Coronary artery (tissue), 2 donors: Measurements from ENCODE around the gene IFNK.

Source experiments
- DNase-seq: peaks from one replicate; pipeline ENCODE4 v3.0.0-alpha.2; 2017; ENCODE audit warnings: low spot score
- H3K27ac ChIP-seq, 2 donors: fragments of 200-600 bp; sonication (generic); one replicate each; pipeline ENCODE4 v1.5.1; 2016 to 2019
- H3K4me3 ChIP-seq: fragments of 200-600 bp; sonication (generic); 2 replicates; pipeline ENCODE4 v1.5.1; 2016; ENCODE audit warnings: mild to moderate bottlenecking, moderate library complexity
- CTCF ChIP-seq: fragments of 200-600 bp; sonication (generic); IDR thresholded peaks from one replicate; pipeline ENCODE4 v1.5.1; 2019; ENCODE audit warnings: antibody characterized with exemption

IFNK gene

GRCh38 chr9:27563738-27564430, 39.8 kb downstream of the IFNK start:
- Histone ChIP-seq H3K4me3 (no peak overlapping the region), H3K27ac (no peak overlapping the region)
- TF ChIP-seq CTCF = no peak
- no peak for DNase-seq

- no peak for TF ChIP-seq CTCF
- no peak overlapping the region for H3K4me3 ChIP-seq
- H3K27ac ChIP-seq = peak overlapping the region in 1 of 2 donors; percentile 5
Observed at GRCh38 chr9:27564670-27565069, 40.6 kb downstream of the IFNK start.

GRCh38 chr9:27565696-27566095, 41.6 kb downstream of the IFNK start:
- no peak overlapping the region for H3K4me3 ChIP-seq
- DNase-seq = no peak
- H3K27ac ChIP-seq = peak overlapping the region in 1 of 2 donors; percentile 5
- no peak for TF ChIP-seq CTCF

More at GRCh38 chr9:27564670-27565069, 40.6 kb downstream of the IFNK start:
- no peak for DNase-seq

DNA sequence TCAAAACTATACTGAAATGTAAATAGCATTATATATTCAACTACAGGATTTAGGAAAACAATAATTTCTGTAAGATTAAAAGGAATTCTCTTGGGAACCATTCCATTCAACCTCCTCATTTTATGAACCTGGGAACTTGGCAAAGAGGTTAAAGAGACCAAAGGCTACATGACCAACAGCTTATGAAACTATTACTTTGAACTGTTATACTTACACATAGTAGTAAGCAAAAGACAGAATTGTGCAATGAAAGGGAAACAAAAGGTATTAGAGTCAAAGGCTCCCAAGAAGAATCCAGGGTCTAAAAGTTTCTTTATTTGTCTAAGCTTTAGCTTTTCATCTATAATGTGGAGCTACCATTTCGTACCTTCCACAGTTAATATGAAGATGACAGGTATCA, 42.0 kb downstream of the IFNK start:
- no peak for DNase-seq
- no peak overlapping the region for H3K27ac ChIP-seq
- TF ChIP-seq CTCF = no peak
- H3K4me3 ChIP-seq = no peak overlapping the region

DNA sequence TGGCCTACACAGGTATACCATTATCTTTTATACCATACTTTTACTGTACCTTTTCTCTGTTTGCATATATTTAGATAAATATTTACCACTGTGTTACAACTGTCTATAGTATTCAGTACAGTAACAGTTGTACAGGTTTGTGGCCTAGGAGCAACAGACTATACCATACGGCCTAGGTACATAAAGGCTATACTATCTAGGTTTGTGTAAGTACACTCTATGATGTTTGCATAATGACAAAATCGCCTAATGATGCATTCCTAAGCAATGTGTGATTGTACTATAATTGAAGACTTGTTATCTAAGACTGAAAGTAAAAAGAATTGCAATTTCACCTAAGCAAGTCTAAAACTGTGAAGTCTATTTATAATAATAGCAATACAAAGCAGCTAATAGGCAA, 45.3 kb downstream of the IFNK start:
- no peak for TF ChIP-seq CTCF
- H3K4me3 ChIP-seq = no peak overlapping the region
- H3K27ac ChIP-seq = no peak overlapping the region
- DNase-seq = no peak

- no peak overlapping the region for H3K4me3 ChIP-seq
- no peak for TF ChIP-seq CTCF
- no peak for DNase-seq
- no peak overlapping the region for H3K27ac ChIP-seq
Observed at GRCh38 chr9:27571011-27571410, 46.9 kb downstream of the IFNK start.

DNA sequence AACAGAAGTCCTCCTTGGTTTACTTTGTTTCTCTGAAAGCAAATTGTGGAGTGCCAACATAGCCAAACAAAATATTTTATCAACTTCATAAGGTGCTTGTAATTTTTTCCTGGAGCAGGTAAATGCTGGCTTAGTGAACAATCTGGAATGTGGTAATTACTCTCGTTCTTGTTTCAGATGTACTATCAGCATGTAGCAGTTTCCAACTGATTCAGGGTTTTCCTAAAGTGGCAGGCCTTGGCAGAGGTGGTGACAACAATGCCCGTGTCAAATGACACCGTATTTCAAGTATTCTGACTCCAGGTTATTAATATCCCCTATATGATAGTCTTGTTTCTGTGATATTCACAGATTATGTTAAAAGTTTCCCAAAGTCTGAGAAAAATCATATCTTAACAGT, 48.0 kb downstream of the IFNK start:
- no peak for TF ChIP-seq CTCF
- DNase-seq = no peak
- H3K4me3 ChIP-seq = peak overlapping the region; percentile 81
- H3K27ac ChIP-seq = peak overlapping the region; percentile 97
